ENCODE data around the gene SLC25A23.

GRCh38 chr19:6393074-6393982, 66.3 kb downstream of the SLC25A23 start, which contains the start of gene GTF2F1:
- no peak for TF ChIP-seq CHD1 (IDR thresholded peaks at IDR 0.05; ENCODE audit: low read depth, low read length)
- TF ChIP-seq YY1 (IDR thresholded peaks at IDR 0.05; ENCODE audit: low read depth, low read length), result peak; percentile 52
- TF ChIP-seq EGR1 (IDR thresholded peaks at IDR 0.05; ENCODE audit: borderline replicate concordance in 1 of 2, low read depth in 2 of 2, low read length in 2 of 2), result peak in 1 of 2 experiments; percentile 85; a peak in 2 of 3 replicates
- no peak for TF ChIP-seq NFYB (IDR thresholded peaks at IDR 0.05; ENCODE audit: insufficient read depth, low read depth, low read length)
- TF ChIP-seq POLR2A (IDR thresholded peaks at IDR 0.05; ENCODE audit: low read depth, low read length), result peak; percentile 64
- TF ChIP-seq FOXM1 (IDR thresholded peaks at IDR 0.05; ENCODE audit: low read depth, low read length), result no peak
- TF ChIP-seq CTCF (IDR thresholded peaks at IDR 0.05 in 2 of 3, conservative IDR thresholded peaks at IDR 0.05 in 1 of 3; ENCODE audit: control insufficient read depth in 2 of 3, extremely low read depth in 1 of 3, insufficient read depth in 1 of 3, low read depth in 3 of 3, low read length in 3 of 3), result peak in 2 of 3 experiments; percentile 23 to 28; a peak in 2 of 6 replicates
- no peak for TF ChIP-seq IRF3 (IDR thresholded peaks at IDR 0.05)
- TF ChIP-seq ZNF207 (IDR thresholded peaks at IDR 0.05; ENCODE audit: borderline replicate concordance), result peak; percentile 66; the same call in 1 of the 2 replicates
- TF ChIP-seq RAD21 (IDR thresholded peaks at IDR 0.05; ENCODE audit: insufficient read depth, low read depth, low read length), result no peak
- no peak for TF ChIP-seq CUX1 (IDR thresholded peaks at IDR 0.05; ENCODE audit: insufficient replicate concordance, low read depth, low read length)
- no peak; the same call in 1 of the 2 replicates for TF ChIP-seq CBFB (IDR thresholded peaks at IDR 0.05; ENCODE audit: low read depth)
